GM12801 (cell line): Measurements from ENCODE around the gene KRTAP10-7.

ENCODE experiments used
- TF ChIP-seq, protein P1 (sequence below): IDR thresholded peaks from one replicate; pipeline ENCODE4 v1.5.1; 2011; ENCODE audit warnings: control low read depth; ENCODE audit not compliant: insufficient read length; ENCODE audit errors: extremely low read depth

KRTAP10-7 gene

GRCh38 chr21:44598061-44598460 is 2.3 kb upstream of the KRTAP10-7 start:
- TF ChIP-seq, protein P1, sequence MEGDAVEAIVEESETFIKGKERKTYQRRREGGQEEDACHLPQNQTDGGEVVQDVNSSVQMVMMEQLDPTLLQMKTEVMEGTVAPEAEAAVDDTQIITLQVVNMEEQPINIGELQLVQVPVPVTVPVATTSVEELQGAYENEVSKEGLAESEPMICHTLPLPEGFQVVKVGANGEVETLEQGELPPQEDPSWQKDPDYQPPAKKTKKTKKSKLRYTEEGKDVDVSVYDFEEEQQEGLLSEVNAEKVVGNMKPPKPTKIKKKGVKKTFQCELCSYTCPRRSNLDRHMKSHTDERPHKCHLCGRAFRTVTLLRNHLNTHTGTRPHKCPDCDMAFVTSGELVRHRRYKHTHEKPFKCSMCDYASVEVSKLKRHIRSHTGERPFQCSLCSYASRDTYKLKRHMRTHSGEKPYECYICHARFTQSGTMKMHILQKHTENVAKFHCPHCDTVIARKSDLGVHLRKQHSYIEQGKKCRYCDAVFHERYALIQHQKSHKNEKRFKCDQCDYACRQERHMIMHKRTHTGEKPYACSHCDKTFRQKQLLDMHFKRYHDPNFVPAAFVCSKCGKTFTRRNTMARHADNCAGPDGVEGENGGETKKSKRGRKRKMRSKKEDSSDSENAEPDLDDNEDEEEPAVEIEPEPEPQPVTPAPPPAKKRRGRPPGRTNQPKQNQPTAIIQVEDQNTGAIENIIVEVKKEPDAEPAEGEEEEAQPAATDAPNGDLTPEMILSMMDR = no peak

GRCh38 chr21:44599264-44600029 is 950 bp upstream of the KRTAP10-7 start:
- TF ChIP-seq, protein P1 = no peak

DNA sequence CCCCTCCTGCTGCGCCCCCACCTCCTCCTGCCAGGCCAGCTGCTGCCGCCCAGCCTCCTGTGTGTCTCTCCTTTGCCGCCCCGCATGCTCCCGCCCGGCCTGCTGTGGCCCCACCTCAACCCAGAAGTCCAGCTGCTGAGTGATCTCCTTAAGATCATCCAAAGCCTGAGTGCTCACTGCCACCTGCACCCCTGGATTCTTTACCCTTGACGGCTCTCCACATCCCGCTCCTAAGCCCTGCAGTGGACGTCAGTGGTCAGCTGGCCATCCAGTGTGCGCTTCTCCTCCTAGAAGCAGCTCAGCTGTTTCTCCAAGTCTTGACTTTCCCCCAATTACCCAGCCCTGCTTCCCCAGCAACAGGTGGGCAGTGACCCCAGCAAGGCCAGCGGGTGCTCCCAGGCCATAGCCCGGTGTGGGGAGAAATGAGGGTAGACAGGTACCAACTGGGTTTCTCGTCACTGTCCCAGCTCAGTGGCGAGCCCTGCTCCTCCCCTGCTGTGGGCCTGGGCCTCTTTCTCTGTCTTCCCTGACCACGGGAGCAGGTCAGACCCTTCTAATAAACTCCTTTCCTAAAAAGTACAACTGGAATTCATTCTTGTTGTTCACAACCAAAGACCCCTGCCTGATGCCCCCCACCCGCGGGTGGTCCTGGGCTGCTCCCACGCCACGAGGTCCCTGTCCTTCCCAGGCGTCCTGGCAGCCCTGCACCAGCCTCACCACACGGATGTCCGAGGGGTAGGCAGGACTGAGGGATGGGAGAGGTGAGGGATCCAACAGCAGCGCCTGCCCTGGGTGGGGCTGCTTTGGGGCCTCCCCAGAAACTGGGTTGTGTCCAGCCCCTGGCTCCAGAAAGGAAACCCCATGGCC is 1.4 kb downstream of the KRTAP10-7 start:
- TF ChIP-seq, protein P1 = no peak

DNA sequence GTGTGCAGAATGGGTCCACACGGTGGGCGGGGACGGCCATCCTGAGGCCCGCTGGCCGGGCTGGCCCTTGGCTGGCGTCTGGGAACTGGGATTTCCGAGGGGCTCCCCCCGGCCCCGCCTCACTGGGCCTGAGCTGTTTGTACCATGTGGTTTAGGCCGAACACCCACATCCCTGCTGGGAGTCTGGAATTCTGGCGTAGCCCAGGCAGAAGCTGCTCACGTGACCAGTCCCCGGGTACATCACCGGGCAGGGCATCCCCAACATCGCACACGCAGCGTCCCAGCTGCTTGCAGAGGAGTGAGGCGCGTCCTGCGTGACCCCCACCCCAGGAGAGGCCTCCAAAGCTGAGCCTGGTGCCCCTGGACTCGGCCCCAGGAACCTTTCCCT is 2.1 kb downstream of the KRTAP10-7 start:
- TF ChIP-seq, protein P1 = no peak

DNA sequence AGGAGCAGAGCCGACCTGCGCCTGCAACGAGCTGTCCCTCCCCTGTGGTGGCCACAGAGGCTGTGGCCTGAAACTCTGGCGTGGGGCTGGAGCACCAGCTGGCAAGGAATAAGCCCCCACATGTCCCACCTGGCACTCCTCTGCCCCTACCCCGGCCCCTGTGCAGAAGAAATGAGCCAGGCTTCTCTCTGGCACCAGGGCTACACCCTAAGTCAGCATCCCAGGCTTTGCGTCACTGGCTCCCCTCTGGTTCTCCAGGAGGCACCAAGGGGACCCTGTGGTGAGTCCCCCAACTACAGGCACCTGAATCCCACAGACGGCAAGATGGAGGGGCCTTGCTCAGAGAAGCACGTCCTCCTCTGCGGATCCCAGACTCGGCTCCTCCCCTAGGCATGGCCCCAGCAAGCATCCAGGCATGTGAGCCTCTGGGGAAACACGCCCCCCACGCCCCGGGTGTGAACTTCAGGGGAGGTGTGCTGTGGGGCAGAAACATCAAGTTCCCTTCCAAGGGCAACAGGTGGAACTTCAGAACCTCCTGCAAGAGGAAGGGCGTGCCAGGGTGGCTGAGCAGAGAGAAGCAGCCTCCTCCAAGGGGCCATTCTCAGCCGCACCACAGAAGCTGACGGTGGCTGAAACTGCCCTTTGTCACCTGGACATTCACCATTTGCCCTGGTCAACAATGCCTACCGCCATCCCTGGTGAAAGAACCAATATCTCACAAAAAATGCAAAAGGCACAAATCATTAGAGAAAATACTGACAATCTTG is 2.9 kb downstream of the KRTAP10-7 start:
- TF ChIP-seq, protein P1 = no peak

GRCh38 chr21:44603911-44604310 is 3.5 kb downstream of the KRTAP10-7 start:
- TF ChIP-seq, protein P1 = no peak

DNA sequence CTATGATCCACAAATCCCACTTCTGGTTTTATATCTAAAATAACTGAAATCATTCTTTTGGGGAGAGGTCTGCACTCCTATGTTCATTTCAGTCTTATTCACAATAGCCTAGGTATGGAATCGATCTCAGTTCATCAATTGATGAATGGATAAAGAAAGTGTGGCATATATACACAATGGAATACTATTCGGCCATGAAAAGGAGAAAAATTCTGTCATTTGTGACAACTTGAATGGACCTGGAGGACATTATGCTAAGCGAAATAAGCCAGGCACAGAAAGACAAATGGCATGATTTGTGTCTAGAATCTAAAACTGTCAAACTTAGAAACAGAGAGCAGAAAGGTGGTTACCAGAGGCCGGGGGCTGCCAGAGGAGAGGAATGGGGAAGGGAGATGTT is 6.1 kb downstream of the KRTAP10-7 start:
- TF ChIP-seq, protein P1 = no peak
